Mucosa of descending colon (tissue), 3 donors: Measurements from ENCODE around the gene NUDT22. TPM values are rescaled to one million over a fixed set of nuclear protein-coding genes. Genes with fewer than 3 reads are reported as not detected.
A peak's percentile ranks its signal among the peaks of the same experiment; 100 is the strongest.

Experiments used
- ATAC-seq: fragments of 200-7000 bp; cut with Tn5 transposase; one replicate; pipeline ENCODE4 v1.9.1; 2020; ENCODE audit warnings: mild to moderate bottlenecking, moderate library complexity
- DNase-seq, 3 donors: peaks; one replicate each; pipeline ENCODE4 v3.0.0-alpha.2; 2020
- H3K36me3 ChIP-seq: fragments of 200-600 bp; one replicate; pipeline ENCODE4 v1.8.0; 2021; ENCODE audit warnings: low read depth, mild to moderate bottlenecking
- H3K4me1 ChIP-seq: fragments of 200-600 bp; one replicate; pipeline ENCODE4 v1.8.0; 2021; ENCODE audit warnings: low read depth, mild to moderate bottlenecking
- H3K4me3 ChIP-seq: fragments of 200-600 bp; one replicate; pipeline ENCODE4 v1.8.0; 2021; ENCODE audit warnings: mild to moderate bottlenecking
- H3K9me3 ChIP-seq: fragments of 200-600 bp; one replicate; pipeline ENCODE4 v1.8.0; 2021; ENCODE audit warnings: mild to moderate bottlenecking
- intact Hi-C, 2 donors: fragments of 100-400 bp; cut with DNase I in 1 of 2; cut with micrococcal nuclease in 1 of 2; formaldehyde crosslinking; loops; one replicate each; pipeline versions ENCODE4 v1.11.0 to v1.11.1; 2022; cut with DNase I, micrococcal nuclease
- total RNA-seq, 3 donors: library from RNA; stranded (reverse); fragmentation: NEBNext Ultra II Directional in 2 of 3; extraction: Animal tissue kit (Norgen Biotek cat#: 25700) in 2 of 3; gene quantifications; one replicate each; pipeline versions ENCODE4 v1.2.1 to v1.2.4, GENCODE V29; 2021 to 2023
- TF ChIP-seq, protein P1 (sequence below): fragments of 200-600 bp; IDR thresholded peaks from one replicate; pipeline ENCODE4 v1.8.0; 2022; ENCODE audit warnings: antibody characterized with exemption, mild to moderate bottlenecking
- donor health status: DM: no; HTN: no; CAD: no; lungs with moderate emphysema.
- donor health status: DM: no; HTN: no; CAD: no.
- donor health status: DM: no; HTN: yes; CAD: no.

The NUDT22 gene
- total RNA-seq, 3 donors from 2014 or later, result 81.6 to 137 (median 119) TPM

- ATAC-seq, result peak; percentile 82
- H3K9me3 ChIP-seq, result no peaks in the 10 kb centered on the region
- H3K36me3 ChIP-seq, result no peaks in the 10 kb centered on the region
- intact Hi-C loops, result no loop called here
- TF ChIP-seq, protein P1, sequence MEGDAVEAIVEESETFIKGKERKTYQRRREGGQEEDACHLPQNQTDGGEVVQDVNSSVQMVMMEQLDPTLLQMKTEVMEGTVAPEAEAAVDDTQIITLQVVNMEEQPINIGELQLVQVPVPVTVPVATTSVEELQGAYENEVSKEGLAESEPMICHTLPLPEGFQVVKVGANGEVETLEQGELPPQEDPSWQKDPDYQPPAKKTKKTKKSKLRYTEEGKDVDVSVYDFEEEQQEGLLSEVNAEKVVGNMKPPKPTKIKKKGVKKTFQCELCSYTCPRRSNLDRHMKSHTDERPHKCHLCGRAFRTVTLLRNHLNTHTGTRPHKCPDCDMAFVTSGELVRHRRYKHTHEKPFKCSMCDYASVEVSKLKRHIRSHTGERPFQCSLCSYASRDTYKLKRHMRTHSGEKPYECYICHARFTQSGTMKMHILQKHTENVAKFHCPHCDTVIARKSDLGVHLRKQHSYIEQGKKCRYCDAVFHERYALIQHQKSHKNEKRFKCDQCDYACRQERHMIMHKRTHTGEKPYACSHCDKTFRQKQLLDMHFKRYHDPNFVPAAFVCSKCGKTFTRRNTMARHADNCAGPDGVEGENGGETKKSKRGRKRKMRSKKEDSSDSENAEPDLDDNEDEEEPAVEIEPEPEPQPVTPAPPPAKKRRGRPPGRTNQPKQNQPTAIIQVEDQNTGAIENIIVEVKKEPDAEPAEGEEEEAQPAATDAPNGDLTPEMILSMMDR, result no peak
- DNase-seq, result peak; percentile 90 to 92 (median 91)
- H3K4me3 ChIP-seq, result peak overlapping the region; percentile 78
- peaks cover 22% of the 10 kb centered on the region for H3K4me1 ChIP-seq
Measured at GRCh38 chr11:64252003-64252872, 26.2 kb downstream of the NUDT22 start.

DNA sequence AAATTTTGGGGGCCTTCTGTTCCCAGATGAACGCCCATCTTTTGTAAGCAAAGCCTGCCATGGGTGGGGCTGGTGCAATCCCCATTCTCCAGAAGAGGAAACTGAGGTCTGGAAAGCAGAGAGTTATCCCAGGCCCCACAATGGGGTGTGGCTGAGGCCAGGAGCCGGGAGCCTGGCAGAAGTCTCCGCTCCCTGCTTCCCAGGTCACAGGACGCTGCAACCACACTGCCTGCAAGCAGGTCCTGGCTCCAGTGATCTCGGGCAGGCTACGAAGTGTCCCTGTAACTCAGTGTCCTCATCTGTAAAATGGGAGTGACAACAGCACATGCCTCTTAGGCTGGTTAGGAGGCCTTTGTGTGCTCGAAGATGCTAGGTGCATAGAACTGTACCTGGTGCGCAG, 27.0 kb downstream of the NUDT22 start:
- intact Hi-C loops, result no loop called here
- Histone ChIP-seq H3K4me1 (peaks cover 17% of the 10 kb centered on the region), H3K4me3 (no peak overlapping the region), H3K36me3 (peaks cover 3% of the 10 kb centered on the region), H3K9me3 (no peaks in the 10 kb centered on the region)
- TF ChIP-seq, protein P1, result no peak
- no peak for ATAC-seq
- no peak for DNase-seq

DNA sequence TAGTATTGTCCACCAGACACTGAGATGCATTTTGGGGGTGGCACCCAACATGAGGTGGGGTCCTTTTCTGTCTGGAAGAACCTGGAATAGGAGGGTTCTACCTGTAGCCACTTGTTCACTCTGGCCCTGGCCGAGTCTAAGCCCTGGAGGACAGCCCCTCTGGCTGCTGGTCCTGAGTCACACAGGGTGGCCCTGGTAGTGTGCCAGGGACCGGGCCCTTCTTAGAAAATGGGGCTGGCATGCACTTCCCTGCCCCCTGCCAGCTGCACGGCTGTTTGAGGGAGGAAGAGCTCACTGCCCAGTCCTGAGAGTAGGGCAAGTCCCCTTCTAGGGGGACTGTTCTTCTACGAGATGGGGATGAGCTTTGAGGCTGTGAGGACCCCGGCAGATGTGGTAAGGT, 27.4 kb downstream of the NUDT22 start:
- DNase-seq (no peak), ATAC-seq (no peak)
- H3K4me3 ChIP-seq, result no peak overlapping the region
- H3K36me3 ChIP-seq, result peaks cover 3% of the 10 kb centered on the region
- TF ChIP-seq, protein P1, result no peak
- intact Hi-C loops, result no loop called here
- no peaks in the 10 kb centered on the region for H3K9me3 ChIP-seq
- H3K4me1 ChIP-seq, result peaks cover 16% of the 10 kb centered on the region

DNA sequence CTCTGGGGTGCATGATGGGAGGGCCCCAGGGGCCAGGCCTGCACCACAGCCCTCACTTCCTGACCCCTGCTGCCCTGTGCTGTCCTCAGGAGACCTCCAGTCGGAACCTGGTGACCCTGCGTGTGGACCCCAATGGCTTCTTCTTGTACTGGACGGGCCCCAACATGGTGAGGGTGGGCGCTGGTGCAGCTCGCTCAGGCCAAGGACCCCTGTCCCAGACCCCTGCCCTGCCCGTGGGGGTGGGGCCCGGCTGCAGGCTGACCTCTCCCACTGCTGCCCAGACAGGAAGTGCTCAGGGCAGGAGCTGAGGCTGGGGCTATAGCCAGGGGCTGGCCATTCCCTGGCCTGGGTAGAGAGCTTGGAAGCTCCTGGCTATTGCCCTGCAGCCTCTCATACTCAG, 28.3 kb downstream of the NUDT22 start:
- Histone ChIP-seq H3K4me3 (no peak overlapping the region), H3K4me1 (peaks cover 16% of the 10 kb centered on the region), H3K36me3 (peaks cover 3% of the 10 kb centered on the region), H3K9me3 (no peaks in the 10 kb centered on the region)
- DNase-seq (no peak), ATAC-seq (no peak)
- intact Hi-C loops, result no loop called here
- TF ChIP-seq, protein P1, result no peak

DNA sequence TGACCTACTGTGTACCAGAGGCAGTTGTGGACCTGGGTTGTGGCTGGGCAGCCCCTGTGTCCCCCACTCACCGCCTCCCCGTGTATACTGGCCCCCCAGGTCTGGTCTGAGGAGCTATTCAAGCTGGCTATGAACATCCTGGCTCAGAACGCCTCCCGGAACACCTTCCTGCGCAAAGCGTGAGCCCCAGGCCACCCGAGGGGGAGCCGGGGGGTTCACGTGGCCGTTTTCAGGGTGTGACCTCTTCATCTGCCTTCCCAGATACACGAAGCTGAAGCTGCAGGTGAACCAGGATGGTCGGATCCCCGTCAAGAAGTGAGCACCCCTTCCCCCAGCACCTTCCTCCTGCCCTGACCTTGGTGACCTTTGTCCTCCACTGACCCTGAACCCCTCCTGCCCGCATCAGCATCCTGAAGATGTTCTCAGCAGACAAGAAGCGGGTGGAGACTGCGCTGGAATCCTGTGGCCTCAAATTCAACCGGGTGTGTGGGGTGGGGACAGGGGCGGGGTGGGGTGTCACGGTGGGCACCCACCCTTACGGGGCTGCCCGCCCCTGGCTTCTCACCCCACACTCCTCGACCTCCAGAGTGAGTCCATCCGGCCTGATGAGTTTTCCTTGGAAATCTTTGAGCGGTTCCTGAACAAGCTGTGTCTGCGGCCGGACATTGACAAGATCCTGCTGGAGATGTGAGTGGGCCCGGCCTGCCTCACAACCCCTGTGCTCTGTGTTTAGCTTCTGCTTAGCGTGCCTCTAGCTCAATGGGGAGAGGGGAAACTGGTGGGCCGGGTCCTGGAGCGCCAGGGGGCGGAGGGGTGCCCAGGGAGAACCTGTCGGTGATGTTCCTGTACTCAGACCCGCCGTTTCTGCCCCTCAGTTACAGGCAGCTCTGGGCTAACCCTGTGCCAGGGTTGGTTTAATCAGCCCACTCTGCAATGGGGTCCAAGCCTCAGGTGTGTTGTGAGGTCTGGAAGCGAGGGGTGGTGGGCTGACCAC, 29.4 kb downstream of the NUDT22 start:
- TF ChIP-seq, protein P1, result no peak
- intact Hi-C loops, result no loop called here
- Histone ChIP-seq H3K9me3 (no peaks in the 10 kb centered on the region), H3K4me1 (peaks cover 14% of the 10 kb centered on the region), H3K36me3 (peaks cover 3% of the 10 kb centered on the region), H3K4me3 (no peak overlapping the region)
- no peak for DNase-seq
- no peak for ATAC-seq
